Gastroesophageal sphincter (tissue), 4 donors: ENCODE measurements around the gene PAK2. TPM values are rescaled to one million over a fixed set of nuclear protein-coding genes. Genes with fewer than 3 reads are reported as not detected.

Experiments used
- ATAC-seq: fragments of 150-250 bp; one replicate; pipeline ENCODE4 v1.9.1; 2016; ENCODE audit warnings: mild to moderate bottlenecking, moderate library complexity
- H3K27ac ChIP-seq, 4 donors: fragments of 200-600 bp; sonication (generic) in 3 of 4; 1 replicate in 3 of 4; 2 replicates in 1 of 4; pipeline ENCODE4 v1.5.1; 2016 to 2019
- H3K27me3 ChIP-seq: fragments of 200-600 bp; sonication (generic); one replicate; pipeline ENCODE4 v1.5.1; 2019
- H3K36me3 ChIP-seq, 2 donors: fragments of 200-600 bp; sonication (generic); one replicate each; pipeline ENCODE4 v1.5.1; 2019; ENCODE audit warnings: control low read depth in 1 of 2
- H3K4me1 ChIP-seq, 3 donors: fragments of 200-600 bp; sonication (generic); 1 replicate in 2 of 3; 2 replicates in 1 of 3; pipeline ENCODE4 v1.5.1; 2016 to 2019; ENCODE audit warnings: control low read depth in 2 of 3
- H3K4me3 ChIP-seq, 2 donors: fragments of 200-600 bp; sonication (generic); one replicate each; pipeline ENCODE4 v1.5.1; 2019; ENCODE audit warnings: mild to moderate bottlenecking in 1 of 2, moderate library complexity in 1 of 2
- H3K9me3 ChIP-seq, 3 donors: fragments of 200-600 bp; sonication (generic); one replicate each; pipeline ENCODE4 v1.5.1; 2017 to 2019; ENCODE audit warnings: control low read depth in 2 of 3
- CTCF ChIP-seq, 4 experiments: fragments of 200-600 bp in 2 of 4; fragments of 450-650 bp in 2 of 4; sonication (generic) in 1 of 4; IDR thresholded peaks; one replicate each; pipeline ENCODE4 v1.5.1; 2017 to 2019; ENCODE audit warnings: antibody characterized with exemption in 4 of 4, mild to moderate bottlenecking in 2 of 4, moderate library complexity in 2 of 4
- EP300 ChIP-seq: sonication (generic); formaldehyde crosslinking; IDR thresholded peaks from one replicate; pipeline ENCODE4 v1.6.1; 2017; ENCODE audit warnings: antibody characterized with exemption, mild to moderate bottlenecking
- POLR2A ChIP-seq, 2 donors: fragments of 450-650 bp; IDR thresholded peaks; one replicate each; pipeline ENCODE4 v1.6.1; 2017; ENCODE audit warnings: antibody characterized with exemption in 2 of 2, mild to moderate bottlenecking in 2 of 2, moderate library complexity in 1 of 2
- POLR2AphosphoS5 ChIP-seq: sonication (generic); formaldehyde crosslinking; IDR thresholded peaks from one replicate; pipeline ENCODE4 v1.6.1; 2017; ENCODE audit warnings: antibody characterized with exemption
- WGBS, 2 donors: methylation state at CpG; one replicate each; pipeline ENCODE4 v1.1.5; 2018; ENCODE audit warnings: low coverage in 1 of 2; 5-methylcytosine and 5-hydroxymethylcytosine counted together
- total RNA-seq, 4 donors: library from RNA; depleted of rRNA; stranded (reverse); fragments of >200 nt; gene quantifications; one replicate each; pipeline ENCODE4 v1.1.0, GENCODE V29; 2016

Gene PAK2
- total RNA-seq, 4 donors from 2014 or later = 46.5 to 69.5 (median 61.8) TPM

DNA sequence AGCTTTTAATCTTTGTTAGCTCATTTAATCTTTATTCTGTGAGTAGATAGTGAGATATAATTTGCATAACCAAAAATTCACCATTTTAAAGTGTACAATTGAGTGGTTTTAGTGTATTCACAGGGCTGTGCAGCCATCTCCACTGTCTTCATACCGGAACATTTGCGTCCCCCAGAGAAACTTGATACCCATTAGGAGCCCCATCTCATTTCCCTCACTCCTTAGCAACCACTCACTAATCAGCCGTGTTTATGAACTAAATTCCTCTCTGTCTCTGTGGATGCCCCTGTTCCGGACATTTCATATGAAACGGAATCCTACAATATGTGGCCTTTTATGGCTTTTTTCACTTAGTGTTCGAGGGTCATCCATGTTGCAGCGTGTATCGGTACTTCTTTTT, 38.2 kb downstream of the PAK2 start:
- Histone ChIP-seq H3K4me1 (peaks cover 0 to 74% (median 0%) of the 10 kb centered on the region in 3 donors), H3K9me3 (no peaks in the 10 kb centered on the region), H3K36me3 (peaks cover 0 to 7% of the 10 kb centered on the region in 2 donors), H3K27ac (peak overlapping the region in 1 of 4 donors; percentile 59), H3K4me3 (no peak overlapping the region), H3K27me3 (no peaks in the 10 kb centered on the region)
- WGBS, 2 donors = 68 to 74% methylated on average over 7 to 8 of the region's 8 CpGs
- no peak for ATAC-seq
- TF ChIP-seq POLR2A (IDR thresholded peaks at IDR 0.05) (no peak), POLR2AphosphoS5 (no peak), EP300 (no peak), CTCF (IDR thresholded peaks at IDR 0.05) (no peak)

- ATAC-seq = no peak
Observed at GRCh38 chr3:196778755-196779154, 39.1 kb downstream of the PAK2 start.

GRCh38 chr3:196782511-196782910, 42.9 kb downstream of the PAK2 start:
- TF ChIP-seq POLR2AphosphoS5 = no peak
- no peak for TF ChIP-seq POLR2A (IDR thresholded peaks at IDR 0.05)
- TF ChIP-seq EP300 = no peak
- TF ChIP-seq CTCF (IDR thresholded peaks at IDR 0.05) = no peak
- Histone ChIP-seq H3K9me3 (no peaks in the 10 kb centered on the region), H3K4me3 (no peak overlapping the region), H3K27ac (no peak overlapping the region), H3K27me3 (no peaks in the 10 kb centered on the region), H3K36me3 (peaks cover 0 to 28% of the 10 kb centered on the region in 2 donors), H3K4me1 (peaks cover 0 to 28% (median 0%) of the 10 kb centered on the region in 3 donors)
- ATAC-seq = no peak
- 88 to 98% methylated on average over 3 of the region's 4 CpGs for WGBS, 2 donors

More at GRCh38 chr3:196778755-196779154, 39.1 kb downstream of the PAK2 start:
- Histone ChIP-seq H3K36me3 (peaks cover 0 to 16% of the 10 kb centered on the region in 2 donors), H3K4me3 (no peak overlapping the region), H3K4me1 (peaks cover 0 to 65% (median 0%) of the 10 kb centered on the region in 3 donors), H3K27ac (peak overlapping the region in 3 of 4 donors; percentile 18 to 59 (median 34)), H3K9me3 (no peaks in the 10 kb centered on the region), H3K27me3 (no peaks in the 10 kb centered on the region)
- WGBS, 2 donors = 33 to 40% methylated on average over 1 to 4 of the region's 4 CpGs
- no peak for TF ChIP-seq CTCF (IDR thresholded peaks at IDR 0.05)
- TF ChIP-seq POLR2A (IDR thresholded peaks at IDR 0.05) = no peak
- TF ChIP-seq POLR2AphosphoS5 = peak; percentile 37
- TF ChIP-seq EP300 = no peak

GRCh38 chr3:196788528-196788927, 48.9 kb downstream of the PAK2 start:
- WGBS, 2 donors = 67 to 75% methylated on average over 5 of the region's 5 CpGs
- Histone ChIP-seq H3K36me3 (peaks cover 0 to 14% of the 10 kb centered on the region in 2 donors), H3K27me3 (no peaks in the 10 kb centered on the region), H3K9me3 (no peaks in the 10 kb centered on the region), H3K4me1 (peaks cover 0 to 12% (median 3%) of the 10 kb centered on the region in 3 donors), H3K27ac (no peak overlapping the region), H3K4me3 (no peak overlapping the region)
- TF ChIP-seq POLR2A (IDR thresholded peaks at IDR 0.05) (no peak), POLR2AphosphoS5 (no peak), EP300 (no peak), CTCF (IDR thresholded peaks at IDR 0.05) (no peak)
- ATAC-seq = no peak

DNA sequence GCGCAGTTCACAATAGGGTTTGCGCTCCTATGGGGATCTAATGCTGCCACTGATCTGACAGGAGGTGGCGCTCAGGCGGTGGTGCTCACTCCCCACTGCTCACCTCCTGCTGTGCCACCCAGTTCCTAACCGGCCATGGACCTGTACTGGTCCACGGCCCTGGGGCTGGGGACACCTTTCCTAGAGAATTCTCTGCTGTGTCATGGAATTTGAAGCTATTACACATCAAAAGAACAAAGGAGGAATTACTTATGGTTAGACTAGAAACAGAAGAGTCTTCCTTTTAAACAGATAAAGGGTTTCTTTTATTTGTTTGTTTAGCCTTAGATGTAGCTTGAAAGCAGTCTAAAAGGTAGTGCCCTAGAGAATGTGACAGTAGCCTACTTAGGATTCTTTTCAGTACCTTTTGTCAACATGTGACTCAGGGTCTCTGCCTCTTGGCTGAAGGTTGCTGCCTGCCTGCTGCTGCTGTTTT, 50.3 kb downstream of the PAK2 start:
- H3K27me3 ChIP-seq = no peaks in the 10 kb centered on the region
- no peaks in the 10 kb centered on the region for H3K9me3 ChIP-seq
- peaks cover 0 to 15% of the 10 kb centered on the region in 2 donors for H3K36me3 ChIP-seq
- ATAC-seq = no peak
- H3K4me3 ChIP-seq = no peak overlapping the region
- H3K4me1 ChIP-seq = peaks cover 0 to 23% (median 3%) of the 10 kb centered on the region in 3 donors
- TF ChIP-seq EP300 (no peak), POLR2AphosphoS5 (no peak), POLR2A (IDR thresholded peaks at IDR 0.05) (no peak), CTCF (IDR thresholded peaks at IDR 0.05) (no peak)
- 100% methylated on average over 1 of the region's 6 CpGs for WGBS, 2 donors
- no peak overlapping the region for H3K27ac ChIP-seq
